ENCODE measurements around the gene ETV6.

Gene ETV6

DNA sequence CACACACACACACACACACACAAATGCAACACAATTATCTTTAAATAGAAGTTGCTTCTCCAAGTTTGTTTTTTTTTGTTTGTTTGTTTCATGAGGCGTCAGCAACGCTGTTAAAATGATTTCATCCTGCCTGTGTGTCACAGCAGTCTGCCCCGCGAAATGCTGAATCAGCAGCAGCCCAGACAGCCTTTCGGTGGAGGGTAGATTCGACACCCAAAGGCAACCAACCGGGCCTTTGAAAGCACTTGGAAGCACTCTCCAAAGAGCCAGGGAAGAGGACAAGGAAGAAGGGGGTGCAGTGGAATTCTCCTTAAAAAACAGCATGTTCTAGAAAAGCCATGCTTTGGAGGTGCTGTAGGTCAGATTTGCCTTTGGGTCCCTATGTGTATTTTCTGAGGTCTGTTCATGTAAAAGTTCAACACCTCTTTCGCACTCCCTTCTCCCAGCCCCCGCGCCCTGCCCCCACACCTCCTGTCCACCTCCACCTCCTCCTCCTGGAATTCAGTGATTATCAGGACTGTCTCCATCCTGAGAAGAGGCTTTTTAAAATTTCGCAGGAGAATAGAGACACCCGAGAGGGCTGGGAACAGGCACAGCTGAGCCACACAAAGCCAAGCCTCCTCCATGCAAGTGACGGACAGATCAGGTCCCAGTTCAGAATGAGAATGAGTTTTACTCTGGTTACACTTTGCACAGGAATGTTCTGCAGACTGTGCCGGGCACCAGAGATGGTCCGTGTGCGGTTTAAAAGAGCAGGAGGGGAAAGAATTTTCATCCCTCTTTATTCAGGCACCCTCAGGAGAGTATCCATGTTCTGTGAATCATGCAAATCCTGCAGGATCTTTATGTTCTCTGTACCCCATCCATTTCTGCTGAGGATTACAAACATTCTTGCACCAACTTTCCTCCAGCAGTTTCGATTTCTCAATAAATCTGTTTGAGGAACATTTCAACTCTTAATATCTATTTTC, 177.9 kb downstream of the ETV6 start:
- no peak for DNase-seq (ENCODE audit: low read depth)

GRCh38 chr12:11829764-11830194, 180.3 kb downstream of the ETV6 start:
- no peak for DNase-seq (ENCODE audit: low read depth)

DNA sequence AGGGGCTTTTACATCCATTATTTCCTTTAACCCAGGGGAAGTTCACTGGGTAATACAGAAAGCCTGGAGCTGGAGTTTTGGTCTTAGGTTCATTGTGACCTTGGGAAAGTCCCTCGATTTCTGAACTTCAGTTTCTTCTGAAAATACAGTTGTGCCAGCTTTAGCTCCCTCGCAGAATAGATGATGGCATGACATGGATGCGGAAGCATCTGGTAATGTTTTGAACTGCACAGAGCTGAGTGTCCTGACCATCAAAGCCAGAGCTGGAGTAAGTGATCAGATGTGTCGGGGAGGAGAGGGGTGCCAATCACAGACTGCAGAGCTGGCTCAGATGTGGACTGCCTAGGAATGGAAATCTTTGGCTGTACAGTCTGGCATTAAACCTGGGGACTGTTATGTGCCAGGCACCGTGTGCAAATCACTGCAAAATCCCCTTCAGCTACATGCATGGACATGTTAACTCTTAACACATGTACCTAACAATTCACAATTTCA, 180.9 kb downstream of the ETV6 start:
- DNase-seq (ENCODE audit: low read depth) = no peak

- DNase-seq (ENCODE audit: low read depth) = no peak
These were observed 182.6 kb downstream of the ETV6 start for GRCh38 chr12:11832093-11832492.

DNA sequence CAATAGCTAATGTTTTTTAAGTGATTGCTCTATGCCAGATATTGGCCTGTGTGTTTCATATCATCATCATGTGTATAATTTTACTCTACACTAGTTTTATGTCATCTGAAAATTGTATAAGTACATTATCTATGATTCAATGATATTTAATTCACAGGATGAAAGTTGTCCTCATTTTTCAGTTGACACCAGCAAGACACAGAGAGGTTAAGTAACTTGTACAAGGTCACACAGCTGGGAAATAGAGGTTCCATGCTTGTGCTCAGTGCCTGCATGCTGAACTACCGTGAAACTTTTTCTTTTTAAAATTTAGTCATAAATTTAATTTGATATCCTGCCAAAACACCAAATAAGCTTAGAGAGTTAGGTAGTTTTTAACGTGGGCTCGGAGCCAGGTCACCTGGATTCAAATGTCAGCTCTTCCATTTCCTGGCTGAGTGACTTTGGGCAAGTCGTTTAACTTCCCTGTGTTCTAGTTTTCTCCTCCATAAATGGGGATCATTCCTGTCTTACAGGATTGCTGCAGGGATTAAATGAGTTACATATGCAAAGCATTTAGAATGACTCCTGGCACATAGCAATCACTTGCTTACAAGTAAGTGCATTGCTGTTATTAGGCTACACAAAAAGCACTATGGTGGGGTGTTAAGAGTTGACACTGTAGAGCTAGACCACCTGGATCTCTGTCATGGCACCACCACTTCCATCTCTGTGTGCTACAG, 183.9 kb downstream of the ETV6 start:
- DNase-seq (ENCODE audit: low read depth) = no peak

- no peak for DNase-seq (ENCODE audit: low read depth)
These were observed 184.8 kb downstream of the ETV6 start for GRCh38 chr12:11834104-11834812.

DNA sequence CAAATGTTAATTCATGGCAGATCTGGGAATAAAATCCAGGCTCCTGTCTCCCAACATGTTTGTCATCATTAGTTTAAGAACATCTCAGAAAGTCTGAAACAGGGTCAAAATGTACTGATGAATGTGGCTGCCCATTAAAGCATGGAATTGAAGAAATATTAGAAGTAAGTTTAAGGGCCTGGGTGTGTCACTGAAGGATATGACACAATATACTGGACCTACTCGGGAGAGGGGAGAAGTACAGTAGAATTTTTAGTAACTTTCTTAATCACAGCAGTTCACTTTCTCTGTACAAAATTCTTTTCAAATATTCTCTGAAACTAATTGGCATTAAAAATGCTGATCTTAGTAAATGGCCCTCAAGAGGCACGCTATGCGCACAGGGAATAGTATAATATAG, 185.5 kb downstream of the ETV6 start:
- DNase-seq (ENCODE audit: low read depth) = no peak

DNA sequence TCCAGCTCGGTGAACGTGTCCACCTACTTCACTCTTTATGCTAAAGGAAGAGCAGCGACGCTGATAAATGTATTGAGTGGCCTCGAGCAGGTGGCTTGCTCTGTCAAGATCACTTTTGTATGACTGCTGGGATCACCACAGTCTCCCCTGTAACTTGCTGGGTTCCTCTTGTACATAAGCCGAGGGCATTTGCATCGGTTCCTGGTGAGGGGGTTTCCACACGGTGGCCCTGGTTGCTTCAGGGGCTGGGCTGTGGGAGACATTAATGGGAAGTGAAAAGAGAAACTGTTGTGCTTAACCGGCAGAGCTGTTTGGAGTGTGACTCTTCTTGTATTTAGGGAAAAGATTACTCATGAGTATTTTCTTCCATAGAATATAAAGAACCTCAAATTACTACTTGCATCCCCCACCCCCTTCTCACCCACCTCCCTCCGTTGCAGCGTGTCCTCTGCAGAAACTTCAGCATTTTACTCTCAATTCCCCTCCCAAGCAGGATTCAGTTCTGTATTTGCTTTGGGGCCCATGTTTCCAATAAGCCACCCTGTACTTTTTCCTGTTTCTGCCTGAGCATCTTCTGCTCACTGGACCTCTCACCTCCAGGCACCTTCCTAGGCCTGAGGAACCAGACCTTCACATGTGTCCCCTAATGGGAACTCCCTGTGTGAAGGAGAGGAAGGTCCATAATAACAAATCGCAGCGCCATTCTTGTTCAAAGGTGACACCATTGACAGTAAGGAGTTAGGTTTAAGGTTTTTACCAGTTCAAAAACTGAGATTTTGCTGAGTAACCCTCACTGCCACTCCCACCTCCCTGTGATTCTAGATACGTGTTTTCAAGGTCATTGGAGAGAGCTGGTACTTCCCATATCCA, 187.0 kb downstream of the ETV6 start:
- DNase-seq (ENCODE audit: low read depth) = no peak

- DNase-seq (ENCODE audit: low read depth) = no peak
These were observed 187.9 kb downstream of the ETV6 start for GRCh38 chr12:11837216-11837934.

DNA sequence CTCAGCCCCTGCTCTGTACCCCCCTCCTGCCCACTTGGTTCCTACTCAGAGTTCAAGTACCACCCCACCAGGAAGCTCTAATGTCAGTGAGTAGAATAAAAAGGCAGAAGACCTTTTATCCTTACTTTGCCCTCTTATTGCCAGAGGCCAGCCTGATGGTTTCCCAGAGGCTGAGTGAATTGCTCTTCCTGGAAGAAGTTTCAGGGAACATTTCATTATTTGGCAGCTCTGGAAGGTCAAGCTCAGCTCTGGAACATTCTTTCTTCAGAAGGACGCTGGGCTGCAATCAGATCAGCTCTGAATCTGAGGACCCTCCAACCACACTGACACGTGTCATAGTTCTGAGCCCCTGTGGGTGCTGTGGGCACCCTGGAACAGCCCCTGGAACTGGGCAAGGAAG, 188.9 kb downstream of the ETV6 start:
- no peak for DNase-seq (ENCODE audit: low read depth)

GRCh38 chr12:11839091-11839641, 189.7 kb downstream of the ETV6 start:
- no peak for DNase-seq (ENCODE audit: low read depth)

GRCh38 chr12:11840366-11840765, 190.9 kb downstream of the ETV6 start:
- DNase-seq (ENCODE audit: low read depth) = no peak

DNA sequence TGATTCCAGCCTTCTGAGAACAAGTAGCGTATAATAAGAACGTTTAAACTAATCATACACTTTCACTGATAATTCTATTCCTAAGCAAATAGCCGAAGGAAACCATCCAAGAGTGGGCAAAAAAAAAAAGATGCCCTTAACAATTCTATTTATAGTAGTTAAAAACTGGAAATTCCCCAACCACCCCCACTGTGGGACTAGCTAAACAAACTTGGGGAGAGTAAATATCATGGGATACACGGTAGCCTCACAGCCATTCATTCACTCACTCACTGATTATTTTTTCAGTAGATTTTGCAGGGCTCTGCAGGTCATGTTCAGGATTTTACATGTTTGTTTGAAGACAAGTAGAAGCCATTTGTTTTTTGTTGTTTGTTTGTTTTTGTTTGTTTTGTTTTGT, 197.0 kb downstream of the ETV6 start:
- DNase-seq (ENCODE audit: low read depth) = no peak

- DNase-seq (ENCODE audit: low read depth) = no peak
These were observed 198.1 kb downstream of the ETV6 start for GRCh38 chr12:11847539-11847938.

GRCh38 chr12:11849757-11850504, 200.5 kb downstream of the ETV6 start:
- DNase-seq (ENCODE audit: low read depth) = no peak

GRCh38 chr12:11853126-11853525, 203.7 kb downstream of the ETV6 start:
- no peak for DNase-seq (ENCODE audit: low read depth)

- DNase-seq (ENCODE audit: low read depth) = no peak
These were observed 204.6 kb downstream of the ETV6 start for GRCh38 chr12:11854011-11854499.

DNA sequence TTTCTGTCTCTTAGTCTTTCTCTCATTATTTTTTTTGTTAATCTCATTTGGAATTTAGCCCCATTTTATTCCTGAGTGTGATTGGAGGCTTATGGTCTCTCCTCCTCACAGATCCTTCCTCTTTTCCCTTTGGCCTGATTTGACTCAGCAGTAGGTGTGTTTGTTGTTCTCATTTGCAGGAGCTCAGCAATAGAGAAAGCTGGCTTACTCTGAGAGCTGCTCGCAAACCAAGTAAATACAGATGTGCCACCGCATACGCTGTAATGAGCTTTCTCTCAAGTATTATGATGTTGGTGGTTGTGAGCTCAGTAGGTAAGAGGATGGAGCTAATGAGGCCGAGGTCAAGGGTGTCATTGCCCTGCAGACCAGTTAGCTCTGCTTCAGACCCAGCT, 206.5 kb downstream of the ETV6 start:
- no peak for DNase-seq (ENCODE audit: low read depth)

DNA sequence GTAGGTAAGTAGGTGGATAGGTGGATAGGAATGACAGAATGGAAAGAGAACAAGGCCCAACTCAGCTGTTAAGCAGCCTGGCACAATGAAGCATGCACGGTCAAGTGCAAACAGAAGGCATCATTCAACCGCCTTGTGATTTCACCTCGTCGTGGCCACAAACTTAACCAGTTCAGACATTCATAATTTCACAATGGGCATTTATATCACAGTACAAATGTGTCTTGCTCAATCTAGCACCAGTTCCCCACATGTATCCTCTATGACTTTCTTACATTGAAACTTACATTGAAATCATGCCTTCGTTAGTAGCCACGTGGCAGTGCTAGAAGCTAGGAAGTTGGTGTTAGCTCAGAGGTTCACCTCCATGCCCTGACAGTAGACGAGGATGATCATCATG, 207.5 kb downstream of the ETV6 start:
- DNase-seq (ENCODE audit: low read depth) = no peak

Data from activated T-helper 1 cell treated with Interleukin-2 at 50 U/mL for 16 hours (primary cell).